HUES48 (cell line): ENCODE measurements around the gene PRR20G.
"Not testable (repeated sequence)": the region's sequence is repeated elsewhere in the genome, so short reads cannot be mapped to it uniquely, and the experiment has no call there.

Experiments used
- H3K27ac ChIP-seq: one replicate; pipeline ENCODE4 v1.7.0; 2013; ENCODE audit warnings: low read depth, low read length, inconsistent platforms
- H3K27me3 ChIP-seq: 2 replicates; pipeline ENCODE4 v1.6.1; 2013; ENCODE audit warnings: mild to moderate bottlenecking, low read length; ENCODE audit not compliant: control insufficient read depth, insufficient read depth
- H3K36me3 ChIP-seq: 2 replicates; pipeline ENCODE4 v1.6.1; 2013; ENCODE audit warnings: low read length; ENCODE audit not compliant: control insufficient read depth, insufficient read depth
- H3K4me1 ChIP-seq: 2 replicates; pipeline ENCODE4 v1.6.1; 2013; ENCODE audit warnings: mild to moderate bottlenecking, low read length; ENCODE audit not compliant: control insufficient read depth, insufficient read depth
- H3K4me3 ChIP-seq: 2 replicates; pipeline ENCODE4 v1.5.1; 2013; ENCODE audit warnings: mild to moderate bottlenecking, low read depth, low read length
- H3K9ac ChIP-seq: 2 replicates; pipeline ENCODE4 v1.6.1; 2013; ENCODE audit warnings: mild to moderate bottlenecking, low read depth, low read length, moderate library complexity
- H3K9me3 ChIP-seq: 2 replicates; pipeline ENCODE4 v1.6.1; 2013; ENCODE audit warnings: low read length; ENCODE audit not compliant: control insufficient read depth, insufficient read depth

PRR20G gene

DNA sequence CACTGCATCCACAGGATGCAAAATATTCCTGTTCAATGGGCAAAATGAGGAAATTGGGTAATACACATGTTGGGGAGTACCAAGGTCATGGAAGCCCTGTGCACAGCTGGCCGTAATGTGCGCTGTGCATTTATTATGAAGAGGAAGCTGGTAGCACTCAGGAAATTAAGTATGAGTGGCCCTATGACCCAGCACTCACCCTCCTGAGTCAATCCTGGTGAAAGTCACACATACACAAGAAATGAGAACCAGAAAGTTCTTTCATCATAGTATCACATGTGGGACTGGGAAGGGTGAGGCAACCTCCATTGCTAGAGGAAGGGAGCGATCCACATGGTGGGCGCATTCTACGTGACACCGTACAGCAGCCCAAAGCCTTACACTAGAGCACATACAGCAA is 11.4 kb upstream of the PRR20G start:
- no peaks in the 10 kb centered on the region for H3K36me3 ChIP-seq
- no peak overlapping the region for H3K4me3 ChIP-seq
- H3K9ac ChIP-seq = no peak overlapping the region
- H3K27ac ChIP-seq = no peak overlapping the region
- H3K4me1 ChIP-seq = no peaks in the 10 kb centered on the region
- H3K27me3 ChIP-seq = no peaks in the 10 kb centered on the region
- H3K9me3 ChIP-seq = peaks cover 16% of the 10 kb centered on the region

DNA sequence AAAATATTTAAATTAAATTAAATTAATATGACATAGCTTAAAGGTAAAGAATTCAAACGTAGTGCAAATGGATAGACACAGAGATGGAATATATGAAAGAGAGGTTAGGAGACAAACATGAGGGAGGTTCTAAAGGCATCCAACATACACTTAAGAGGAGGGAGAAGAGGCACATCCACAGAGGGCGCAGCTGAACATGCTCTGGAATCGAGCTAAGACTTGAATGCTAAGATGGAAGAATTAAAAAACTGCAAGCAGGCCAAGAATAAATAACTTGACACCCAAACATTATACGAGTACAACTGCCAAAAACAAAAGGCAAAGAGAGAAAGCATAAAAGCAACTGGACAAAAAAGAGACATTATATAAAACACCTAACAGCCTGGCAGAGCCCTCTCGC is 9.1 kb upstream of the PRR20G start:
- H3K27me3 ChIP-seq = no peaks in the 10 kb centered on the region

DNA sequence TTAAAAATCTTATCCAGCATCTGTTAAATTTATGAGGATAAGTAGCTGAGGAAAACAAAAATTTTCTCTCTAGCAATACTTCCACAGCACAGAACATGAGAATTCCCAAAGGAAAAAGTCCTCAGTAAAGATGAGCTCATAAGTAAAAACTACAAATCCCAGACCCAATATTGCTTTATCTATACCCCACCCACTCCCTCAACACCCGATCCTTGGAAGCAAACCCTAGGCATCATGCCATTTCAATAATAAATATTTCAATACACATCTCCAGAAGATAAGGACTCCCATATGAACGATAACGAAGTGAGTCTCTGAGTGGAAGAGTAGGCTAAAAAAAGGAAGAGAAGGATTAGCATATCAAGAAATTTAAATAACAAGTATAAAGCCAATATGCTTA is 8.3 kb upstream of the PRR20G start:
- H3K9ac ChIP-seq = no peak overlapping the region
- no peaks in the 10 kb centered on the region for H3K36me3 ChIP-seq
- H3K27me3 ChIP-seq = no peaks in the 10 kb centered on the region
- H3K27ac ChIP-seq = no peak overlapping the region
- H3K9me3 ChIP-seq = peaks cover 25% of the 10 kb centered on the region
- no peak overlapping the region for H3K4me3 ChIP-seq
- H3K4me1 ChIP-seq = no peaks in the 10 kb centered on the region

More for the DNA sequence above, 9.1 kb upstream of the PRR20G start:
- Histone ChIP-seq H3K36me3 (no peaks in the 10 kb centered on the region), H3K4me1 (no peaks in the 10 kb centered on the region), H3K9ac (no peak overlapping the region), H3K9me3 (peaks cover 25% of the 10 kb centered on the region), H3K27ac (no peak overlapping the region), H3K4me3 (no peak overlapping the region)

DNA sequence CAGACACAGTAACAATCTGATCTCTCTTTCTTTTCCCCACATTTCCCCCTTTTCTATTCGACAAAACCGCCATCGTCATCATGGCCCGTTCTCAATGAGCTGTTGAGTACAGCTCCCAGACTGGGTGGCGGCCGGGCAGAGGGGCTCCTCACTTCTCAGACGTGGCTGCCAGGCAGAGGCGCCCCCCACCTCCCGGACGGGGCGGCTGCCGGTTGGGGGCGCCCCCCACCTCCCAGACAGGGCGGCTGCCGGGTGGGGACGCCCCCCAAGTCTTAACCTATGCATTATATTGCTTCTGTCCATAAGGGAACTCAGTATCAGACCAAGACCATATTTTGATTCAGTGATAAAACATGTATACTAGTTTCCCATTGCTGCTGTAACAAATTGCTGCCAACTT is 5.8 kb upstream of the PRR20G start:
- H3K27me3 ChIP-seq, H3K27ac ChIP-seq, H3K4me1 ChIP-seq, H3K36me3 ChIP-seq, H3K9ac ChIP-seq, H3K4me3 ChIP-seq: not testable (repeated sequence)
- H3K9me3 ChIP-seq = peaks cover 31% of the 10 kb centered on the region

DNA sequence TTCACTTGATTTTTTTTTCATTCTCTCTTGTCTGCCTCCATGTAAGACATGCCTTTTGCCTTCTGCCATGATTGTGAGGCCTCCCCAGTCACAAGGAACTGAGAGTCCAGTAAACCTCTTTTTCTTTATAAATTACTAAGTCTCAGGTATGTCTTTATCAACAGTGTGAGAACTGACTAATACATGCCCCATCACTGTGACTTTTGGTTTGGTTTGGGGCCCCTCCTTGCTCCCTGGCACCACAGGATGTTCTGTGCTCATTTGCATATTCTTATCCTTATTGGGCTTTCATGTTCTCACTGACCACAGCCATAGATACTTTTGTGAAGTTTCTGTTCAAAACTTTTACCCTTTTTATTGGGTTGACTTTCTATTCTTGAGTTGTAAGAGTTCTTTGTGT is 3.8 kb upstream of the PRR20G start:
- Histone ChIP-seq H3K9me3 (peaks cover 32% of the 10 kb centered on the region), H3K4me3 (no peak overlapping the region), H3K27me3 (no peaks in the 10 kb centered on the region), H3K9ac (no peak overlapping the region), H3K27ac (no peak overlapping the region), H3K36me3 (no peaks in the 10 kb centered on the region), H3K4me1 (no peaks in the 10 kb centered on the region)

DNA sequence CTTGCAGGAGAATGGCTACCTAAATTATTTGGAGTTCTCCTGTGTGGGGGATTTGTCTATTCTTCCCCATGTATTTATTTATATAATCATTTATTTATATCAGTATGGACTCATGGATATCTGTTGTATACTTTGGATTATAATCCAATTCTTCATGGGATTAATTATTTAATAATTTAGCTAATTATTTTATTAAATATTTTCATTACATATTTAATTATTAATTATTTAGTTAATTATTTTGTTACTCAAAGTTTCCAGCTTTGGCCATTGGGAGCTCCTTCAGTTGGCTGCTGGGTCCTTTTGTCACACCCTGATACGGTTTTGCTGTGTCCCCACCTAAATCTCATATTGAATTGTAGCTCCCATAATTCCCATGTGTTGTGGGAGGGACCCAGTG is 3.3 kb upstream of the PRR20G start:
- no peaks in the 10 kb centered on the region for H3K27me3 ChIP-seq
- no peaks in the 10 kb centered on the region for H3K36me3 ChIP-seq
- H3K4me3 ChIP-seq = no peak overlapping the region
- no peak overlapping the region for H3K9ac ChIP-seq
- peaks cover 29% of the 10 kb centered on the region for H3K9me3 ChIP-seq
- H3K4me1 ChIP-seq = no peaks in the 10 kb centered on the region
- H3K27ac ChIP-seq = no peak overlapping the region

DNA sequence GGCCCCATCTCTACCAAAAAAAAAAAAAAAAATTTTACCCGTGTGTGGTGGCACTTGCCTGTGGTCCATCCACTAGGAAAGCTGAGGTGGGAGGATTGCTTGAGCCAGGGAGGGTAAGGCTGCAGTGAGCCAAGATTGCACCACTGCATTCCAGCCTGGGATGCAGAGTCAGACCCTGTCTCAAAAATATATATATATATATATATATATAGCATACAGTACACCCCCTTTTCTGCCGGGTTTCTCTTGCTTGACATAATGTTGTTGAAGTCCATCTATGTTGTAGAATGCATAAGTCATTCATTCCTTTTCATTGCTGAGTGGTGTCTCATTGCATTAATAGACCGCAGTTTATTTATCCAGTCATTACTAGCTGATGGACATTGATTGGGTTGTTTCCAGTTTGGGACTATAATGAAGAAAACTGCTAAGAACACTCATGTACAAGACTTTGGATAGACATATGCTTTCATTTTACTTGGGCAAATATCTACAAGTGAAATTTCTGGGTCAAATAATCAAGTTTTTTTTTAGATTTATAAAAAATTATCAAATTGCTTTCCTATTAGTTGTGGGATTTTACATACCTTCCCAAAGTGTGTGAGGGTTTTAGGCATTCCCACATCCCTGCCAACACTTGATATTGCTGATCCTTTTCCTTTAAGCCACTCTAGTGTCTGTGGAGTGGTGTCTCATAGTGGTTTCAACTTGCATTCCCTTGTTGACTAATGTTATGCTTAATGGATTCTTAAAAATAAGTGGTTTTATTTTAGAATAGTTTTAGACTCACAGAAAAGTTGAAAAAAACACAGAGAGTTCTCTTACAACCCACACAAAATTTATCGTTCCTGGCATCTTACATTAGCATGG is 2.1 kb upstream of the PRR20G start:
- Histone ChIP-seq H3K27ac (no peak overlapping the region), H3K27me3 (no peaks in the 10 kb centered on the region), H3K36me3 (no peaks in the 10 kb centered on the region), H3K9ac (no peak overlapping the region), H3K4me1 (no peaks in the 10 kb centered on the region), H3K4me3 (no peak overlapping the region), H3K9me3 (peaks cover 22% of the 10 kb centered on the region)

DNA sequence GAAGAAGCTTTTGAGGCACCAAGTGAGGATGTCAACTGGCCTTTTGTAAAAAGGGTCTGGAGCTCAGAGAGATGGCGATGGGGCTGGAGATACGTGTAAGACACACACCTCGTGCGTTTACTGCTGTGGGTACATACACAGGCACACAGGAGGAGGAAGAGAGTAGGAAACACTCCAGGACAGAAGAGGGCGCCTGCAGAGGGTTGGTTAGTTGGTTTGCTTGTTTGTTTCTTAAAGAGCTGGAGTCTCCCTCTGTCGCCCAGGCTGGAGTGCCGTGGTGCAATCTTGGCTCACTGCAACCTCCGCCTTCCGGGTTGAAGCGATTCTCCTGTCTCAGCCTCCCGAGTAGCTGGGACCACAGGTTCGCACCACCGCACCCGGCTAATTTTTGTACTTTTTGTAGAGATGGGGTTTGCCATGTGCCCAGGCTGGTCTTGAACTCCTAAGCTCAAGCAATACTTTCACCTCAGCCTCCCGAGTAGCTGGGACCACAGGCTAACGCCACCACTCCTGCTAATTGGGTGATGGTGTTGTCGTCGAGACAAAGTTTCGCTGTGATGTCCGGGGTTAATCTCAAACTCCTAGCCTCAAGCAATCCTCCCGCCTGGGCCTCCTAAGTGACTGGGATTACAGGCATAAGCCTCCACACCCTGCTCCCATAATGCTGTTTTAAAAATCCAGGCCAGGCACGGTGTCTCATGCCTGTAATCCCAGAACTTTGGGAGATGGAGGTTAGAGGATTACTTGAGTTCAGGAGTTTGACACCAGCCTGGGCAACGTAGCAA is 1.3 kb upstream of the PRR20G start:
- Histone ChIP-seq H3K4me3 (no peak overlapping the region), H3K27ac (no peak overlapping the region)

DNA sequence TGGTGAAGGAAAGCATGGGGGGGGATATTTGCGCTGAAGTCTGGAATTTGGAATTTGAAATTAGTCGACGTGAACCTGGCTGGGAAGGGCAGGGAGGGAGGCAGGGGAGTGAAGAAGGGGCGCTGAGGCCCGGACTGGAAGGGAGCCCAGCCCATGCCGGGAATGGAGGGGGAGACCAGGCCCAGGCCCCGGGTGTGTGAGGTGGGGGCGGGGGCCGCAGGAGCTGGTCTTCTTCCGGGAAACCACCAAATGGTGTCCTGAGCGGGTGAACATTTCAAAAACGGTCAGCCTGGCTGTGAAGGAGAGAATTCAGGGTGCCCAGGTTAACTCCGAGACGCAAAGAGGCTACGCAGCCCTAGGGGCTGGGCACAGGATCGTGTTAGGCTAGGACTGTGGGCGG is 497 bp upstream of the PRR20G start:
- H3K27ac ChIP-seq = no peak overlapping the region
- peaks cover 12% of the 10 kb centered on the region; the same call in 1 of the 2 replicates for H3K9me3 ChIP-seq
- no peak overlapping the region for H3K4me3 ChIP-seq
- H3K27me3 ChIP-seq = no peaks in the 10 kb centered on the region
- H3K36me3 ChIP-seq = no peaks in the 10 kb centered on the region
- H3K9ac ChIP-seq = no peak overlapping the region
- H3K4me1 ChIP-seq = no peaks in the 10 kb centered on the region

More for the DNA sequence above, 1.3 kb upstream of the PRR20G start:
- H3K4me1 ChIP-seq = no peaks in the 10 kb centered on the region
- H3K27me3 ChIP-seq = no peaks in the 10 kb centered on the region
- no peak overlapping the region for H3K9ac ChIP-seq
- peaks cover 15% of the 10 kb centered on the region for H3K9me3 ChIP-seq
- H3K36me3 ChIP-seq = no peaks in the 10 kb centered on the region

DNA sequence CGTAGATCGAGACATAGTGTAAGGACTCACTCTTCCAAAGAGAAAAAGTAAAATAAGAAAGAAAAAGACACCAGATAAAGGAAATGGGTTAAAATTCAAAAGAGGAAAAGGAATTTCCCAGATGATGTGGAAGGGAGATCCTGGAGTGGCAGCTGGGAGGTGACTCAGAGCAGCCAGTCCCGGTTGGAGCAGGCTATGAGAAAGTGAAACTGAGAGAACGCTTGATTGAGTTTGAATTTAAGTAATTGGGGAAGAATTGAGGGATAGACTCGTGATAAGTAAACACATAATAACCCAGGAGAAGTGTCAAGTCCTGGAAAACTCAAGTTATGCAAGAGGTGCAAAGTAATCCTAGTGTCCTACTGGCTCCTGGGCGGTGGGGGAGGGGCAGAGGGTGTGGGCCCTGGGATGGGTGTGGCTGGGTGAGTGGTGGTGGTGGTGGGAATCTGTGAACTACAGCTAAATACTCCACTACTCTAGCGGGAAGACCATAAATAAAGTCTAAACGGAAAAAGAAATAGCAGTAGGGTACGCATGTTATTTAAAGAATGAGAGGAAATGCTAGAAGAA is 1.2 kb downstream of the PRR20G start:
- Histone ChIP-seq H3K4me1 (no peaks in the 10 kb centered on the region), H3K36me3 (no peaks in the 10 kb centered on the region), H3K9me3 (peaks cover 10% of the 10 kb centered on the region; the same call in 1 of the 2 replicates), H3K4me3 (no peak overlapping the region), H3K27me3 (no peaks in the 10 kb centered on the region), H3K9ac (no peak overlapping the region), H3K27ac (no peak overlapping the region)

DNA sequence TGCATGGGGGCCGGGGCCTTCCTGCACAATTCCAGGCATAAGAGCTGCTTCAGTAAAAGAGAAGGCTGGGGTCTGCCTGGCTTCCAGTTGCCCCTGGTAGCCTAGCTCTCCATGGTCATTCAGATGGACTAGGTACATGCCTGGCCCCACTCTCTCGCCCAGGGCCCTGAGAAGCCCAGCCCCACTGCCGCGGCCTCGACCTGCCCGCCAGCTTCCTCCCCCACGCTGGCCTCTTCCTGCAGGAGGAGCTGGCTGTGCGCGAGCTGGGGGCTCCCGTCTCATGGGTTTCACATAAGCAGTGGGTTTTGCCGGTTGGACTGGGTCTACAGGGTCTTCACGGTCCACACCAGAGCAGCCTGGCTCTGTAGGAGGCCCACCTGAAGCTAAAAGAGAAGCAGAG is 3.6 kb downstream of the PRR20G start:
- Histone ChIP-seq H3K36me3 (no peaks in the 10 kb centered on the region), H3K27me3 (no peaks in the 10 kb centered on the region), H3K27ac (no peak overlapping the region), H3K4me1 (no peaks in the 10 kb centered on the region), H3K4me3 (no peak overlapping the region), H3K9me3 (peaks cover 8% of the 10 kb centered on the region; the same call in 1 of the 2 replicates), H3K9ac (no peak overlapping the region)
